Measurements from ENCODE around the gene SLC9A5.

The SLC9A5 gene

GRCh38 chr16:67312719-67313118, 63.9 kb downstream of the SLC9A5 start:
- DNase-seq, result no peak

GRCh38 chr16:67317853-67318252, 69.1 kb downstream of the SLC9A5 start:
- no peak for DNase-seq
